GM12878 (cell line): ENCODE measurements around the gene CSTF2T.

Experiments
- BCLAF1 ChIP-seq: fragments of 450-650 bp; IDR thresholded peaks from 2 replicates; pipeline ENCODE4 v1.6.1; 2017; ENCODE audit warnings: antibody characterized with exemption, mild to moderate bottlenecking, moderate library complexity
- CREM ChIP-seq: IDR thresholded peaks from 2 replicates; pipeline ENCODE4 v1.6.1; 2014; ENCODE audit warnings: antibody characterized with exemption, low read depth
- NR2F1 ChIP-seq: fragments of 450-650 bp; conservative IDR thresholded peaks from 2 replicates; pipeline ENCODE4 v1.6.1; 2017; ENCODE audit warnings: mild to moderate bottlenecking
- TBL1XR1 ChIP-seq: IDR thresholded peaks from 2 replicates; pipeline ENCODE4 v1.6.1; 2012; ENCODE audit warnings: low read depth, low read length, improper control_type of control experiment
- ZNF217 ChIP-seq: fragments of 450-650 bp; IDR thresholded peaks from 2 replicates; pipeline ENCODE4 v1.6.1; 2017; ENCODE audit warnings: antibody characterized with exemption, mild to moderate bottlenecking

GRCh38 chr10:51651063-51651462, 48.3 kb downstream of the CSTF2T start:
- TF ChIP-seq ZNF217, result no peak
- no peak for TF ChIP-seq TBL1XR1
- no peak for TF ChIP-seq BCLAF1
- no peak for TF ChIP-seq NR2F1
- TF ChIP-seq CREM, result no peak
